Stimulated activated memory B cell treated with anti-CD40 and anti-IgM and Interleukin-4, amounts not matched to agents 10 μg/mL and 1 μg/mL and 100 μg/mL, for 72 hours (primary cell): Measurements from ENCODE around the gene FCN3.
A peak's percentile ranks its signal among the peaks of the same experiment; 100 is the strongest.

Source experiments
- ATAC-seq: fragments of 150-1000 bp; cut with Tn5 transposase; 2 replicates; pipeline ENCODE4 v1.10.0; 2021
- H3K27ac Mint-ChIP-seq: one replicate; pipeline ENCODE4 v1.8.0; 2022; ENCODE audit warnings: mild to moderate bottlenecking, mixed read lengths
- H3K27me3 Mint-ChIP-seq: one replicate; pipeline ENCODE4 v1.8.0; 2022; ENCODE audit warnings: mixed read lengths
- H3K36me3 Mint-ChIP-seq: one replicate; pipeline ENCODE4 v1.8.0; 2022; ENCODE audit warnings: mixed read lengths
- H3K4me1 Mint-ChIP-seq: one replicate; pipeline ENCODE4 v1.8.0; 2022; ENCODE audit warnings: mixed read lengths
- H3K4me3 Mint-ChIP-seq: one replicate; pipeline ENCODE4 v1.8.0; 2022; ENCODE audit warnings: mild to moderate bottlenecking, moderate library complexity, mixed read lengths
- H3K9me3 Mint-ChIP-seq: one replicate; pipeline ENCODE4 v1.8.0; 2022; ENCODE audit warnings: mixed read lengths

The FCN3 gene

GRCh38 chr1:27372808-27373690, 1.6 kb downstream of the FCN3 start:
- H3K27me3 Mint-ChIP-seq: no peaks in the 10 kb centered on the region
- H3K9me3 Mint-ChIP-seq: no peaks in the 10 kb centered on the region
- peaks cover 38% of the 10 kb centered on the region for H3K4me1 Mint-ChIP-seq
- ATAC-seq: no peak
- peak overlapping the region; percentile 69 for H3K27ac Mint-ChIP-seq
- H3K36me3 Mint-ChIP-seq: no peaks in the 10 kb centered on the region
- no peak overlapping the region for H3K4me3 Mint-ChIP-seq

GRCh38 chr1:27372022-27372807, 2.4 kb downstream of the FCN3 start:
- peak overlapping the region; percentile 69 for H3K27ac Mint-ChIP-seq

GRCh38 chr1:27368869-27369582, 5.6 kb downstream of the FCN3 start:
- Mint-ChIP-seq H3K36me3 (no peaks in the 10 kb centered on the region), H3K4me1 (peaks cover 62% of the 10 kb centered on the region), H3K4me3 (peak overlapping the region; percentile 42), H3K9me3 (no peaks in the 10 kb centered on the region), H3K27ac (peak overlapping the region; percentile 52), H3K27me3 (no peaks in the 10 kb centered on the region)
- ATAC-seq: no peak

More at GRCh38 chr1:27372022-27372807, 2.4 kb downstream of the FCN3 start:
- Mint-ChIP-seq H3K4me1 (peaks cover 42% of the 10 kb centered on the region), H3K4me3 (no peak overlapping the region), H3K27me3 (no peaks in the 10 kb centered on the region), H3K36me3 (no peaks in the 10 kb centered on the region), H3K9me3 (no peaks in the 10 kb centered on the region)
- ATAC-seq: peak; percentile 34

GRCh38 chr1:27367160-27367650, 7.4 kb downstream of the FCN3 start:
- H3K27me3 Mint-ChIP-seq: no peaks in the 10 kb centered on the region

GRCh38 chr1:27366411-27367159, 8.0 kb downstream of the FCN3 start, which contains the start of gene MAP3K6:
TSS of gene MAP3K6 (minus strand) at chr1:27366961. CDS start at chr1:27366597, 364 bp downstream.
- Mint-ChIP-seq H3K36me3 (no peaks in the 10 kb centered on the region), H3K4me1 (peaks cover 56% of the 10 kb centered on the region), H3K4me3 (peak within 1 kb of the TSS; percentile 93), H3K9me3 (no peaks in the 10 kb centered on the region), H3K27ac (peak within 1 kb of the TSS; percentile 83), H3K27me3 (no peaks in the 10 kb centered on the region)
- ATAC-seq: peak; percentile 56

More at GRCh38 chr1:27367160-27367650, 7.4 kb downstream of the FCN3 start:
- H3K27ac Mint-ChIP-seq: peak overlapping the region; percentile 36
- H3K4me1 Mint-ChIP-seq: peaks cover 62% of the 10 kb centered on the region
- no peaks in the 10 kb centered on the region for H3K9me3 Mint-ChIP-seq
- peak overlapping the region; percentile 78 for H3K4me3 Mint-ChIP-seq
- no peaks in the 10 kb centered on the region for H3K36me3 Mint-ChIP-seq
- ATAC-seq: no peak

- Mint-ChIP-seq H3K27me3 (no peaks in the 10 kb centered on the region), H3K27ac (peak overlapping the region; percentile 83), H3K4me3 (peak overlapping the region; percentile 93), H3K4me1 (peaks cover 56% of the 10 kb centered on the region), H3K36me3 (no peaks in the 10 kb centered on the region), H3K9me3 (no peaks in the 10 kb centered on the region)
- peak; percentile 75 for ATAC-seq
These were observed 8.6 kb downstream of the FCN3 start for GRCh38 chr1:27366113-27366410.

GRCh38 chr1:27365372-27366112, 9.1 kb downstream of the FCN3 start:
- peak overlapping the region; percentile 93 for H3K4me3 Mint-ChIP-seq
- ATAC-seq: peak; percentile 74
- H3K9me3 Mint-ChIP-seq: no peaks in the 10 kb centered on the region
- H3K36me3 Mint-ChIP-seq: no peaks in the 10 kb centered on the region
- H3K4me1 Mint-ChIP-seq: peaks cover 61% of the 10 kb centered on the region
- H3K27ac Mint-ChIP-seq: peak overlapping the region; percentile 83
- no peaks in the 10 kb centered on the region for H3K27me3 Mint-ChIP-seq

GRCh38 chr1:27364696-27365371, 9.8 kb downstream of the FCN3 start:
- ATAC-seq: no peak
- Mint-ChIP-seq H3K27ac (peak overlapping the region; percentile 83), H3K36me3 (no peaks in the 10 kb centered on the region), H3K4me1 (peaks cover 62% of the 10 kb centered on the region), H3K4me3 (peak overlapping the region; percentile 93), H3K27me3 (no peaks in the 10 kb centered on the region), H3K9me3 (no peaks in the 10 kb centered on the region)

GRCh38 chr1:27363766-27364695, 10.6 kb downstream of the FCN3 start:
- no peak overlapping the region for H3K27ac Mint-ChIP-seq
- no peak overlapping the region for H3K4me3 Mint-ChIP-seq
- ATAC-seq: no peak
- peaks cover 62% of the 10 kb centered on the region for H3K4me1 Mint-ChIP-seq
- no peaks in the 10 kb centered on the region for H3K27me3 Mint-ChIP-seq
- H3K36me3 Mint-ChIP-seq: no peaks in the 10 kb centered on the region
- no peaks in the 10 kb centered on the region for H3K9me3 Mint-ChIP-seq

- Mint-ChIP-seq H3K36me3 (no peaks in the 10 kb centered on the region), H3K4me1 (peaks cover 66% of the 10 kb centered on the region), H3K4me3 (peak overlapping the region; percentile 37), H3K9me3 (no peaks in the 10 kb centered on the region), H3K27ac (peak overlapping the region; percentile 60), H3K27me3 (no peaks in the 10 kb centered on the region)
- no peak for ATAC-seq
These were observed 13.1 kb downstream of the FCN3 start for GRCh38 chr1:27361553-27361952.

- Mint-ChIP-seq H3K27me3 (no peaks in the 10 kb centered on the region), H3K4me1 (peaks cover 71% of the 10 kb centered on the region), H3K9me3 (no peaks in the 10 kb centered on the region), H3K27ac (peak overlapping the region; percentile 60), H3K36me3 (no peaks in the 10 kb centered on the region), H3K4me3 (peak overlapping the region; percentile 74)
- no peak for ATAC-seq
These were observed 13.6 kb downstream of the FCN3 start for GRCh38 chr1:27361044-27361402.

- peak; percentile 43 for ATAC-seq
- Mint-ChIP-seq H3K27me3 (no peaks in the 10 kb centered on the region), H3K9me3 (no peaks in the 10 kb centered on the region), H3K36me3 (no peaks in the 10 kb centered on the region), H3K4me1 (peaks cover 71% of the 10 kb centered on the region), H3K4me3 (peak overlapping the region; percentile 74), H3K27ac (peak overlapping the region; percentile 60)
These were observed 14.2 kb downstream of the FCN3 start for GRCh38 chr1:27360159-27361043.
